DMS114 treated with DMSO at 0.1 percent for 48 hours (cell line): Measurements from ENCODE around the gene MED4.

Source experiments
- DNase-seq: peaks from one replicate; lab custom pipeline; 2025; ENCODE audit not compliant: unreplicated experiment; lab: John Stamatoyannopoulos, UW

The MED4 gene

GRCh38 chr13:48038761-48039160 is 56.1 kb downstream of the MED4 start:
- DNase-seq, result no peak

- peak; percentile 78 for DNase-seq
These were observed 57.3 kb downstream of the MED4 start, which contains the start of gene NUDT15 for GRCh38 chr13:48037346-48038173. Gene NUDT15, plus strand, starts transcription at chr13:48037726. Its CDS starts 21 bp downstream, at chr13:48037747.

GRCh38 chr13:48029859-48030258 is 65.0 kb downstream of the MED4 start:
- no peak for DNase-seq

GRCh38 chr13:48028066-48028465 is 66.8 kb downstream of the MED4 start:
- no peak for DNase-seq
